ENCODE data around the gene LSAMP.
"Not testable (repeated sequence)": the region's sequence is repeated elsewhere in the genome, so short reads cannot be mapped to it uniquely, and the experiment has no call there.

LSAMP gene

GRCh38 chr3:115784739-115785536 is 660.3 kb downstream of the LSAMP start:
- no peak for DNase-seq

GRCh38 chr3:115783938-115784738 is 661.1 kb downstream of the LSAMP start:
- DNase-seq = peak; percentile 85

DNA sequence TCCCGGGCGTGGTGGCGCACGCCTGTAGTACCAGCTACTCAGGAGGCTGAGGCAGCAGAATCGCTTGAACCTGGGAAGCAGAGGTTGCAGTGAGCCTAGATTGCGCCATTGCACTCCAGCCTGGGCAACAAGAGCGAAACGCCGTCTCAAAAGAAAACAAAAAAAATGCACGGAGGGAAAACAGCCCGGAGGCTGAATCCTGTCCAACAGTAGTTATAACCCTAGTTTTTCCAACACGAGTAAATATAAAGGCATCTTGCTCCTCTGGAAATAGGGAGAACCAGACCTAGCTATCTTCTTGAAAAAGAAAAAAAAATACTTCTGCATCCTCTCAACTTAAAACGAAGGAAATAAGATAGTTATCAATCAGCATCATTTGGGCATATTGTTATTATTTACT is 661.9 kb downstream of the LSAMP start:
- DNase-seq = not testable (repeated sequence)

GRCh38 chr3:115779011-115779410 is 666.3 kb downstream of the LSAMP start:
- DNase-seq = no peak

DNA sequence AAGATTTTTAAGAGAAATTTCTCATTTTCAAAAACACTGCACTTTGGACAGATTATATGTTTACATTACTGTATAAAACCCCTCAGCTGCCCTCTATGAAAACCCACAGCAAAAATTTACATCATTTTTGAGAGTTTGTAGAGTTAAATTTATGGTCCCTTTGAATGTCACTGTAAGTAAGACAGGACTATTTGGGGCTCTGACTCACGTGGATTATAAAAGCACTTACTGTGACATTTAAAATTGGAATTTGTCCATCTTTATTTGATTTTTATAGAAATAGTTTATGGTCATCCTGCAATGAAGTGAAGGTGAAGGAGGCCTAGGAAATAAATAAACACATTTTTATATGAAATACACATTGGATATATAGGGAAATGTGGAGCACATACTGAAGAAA is 672.3 kb downstream of the LSAMP start:
- DNase-seq = no peak

DNA sequence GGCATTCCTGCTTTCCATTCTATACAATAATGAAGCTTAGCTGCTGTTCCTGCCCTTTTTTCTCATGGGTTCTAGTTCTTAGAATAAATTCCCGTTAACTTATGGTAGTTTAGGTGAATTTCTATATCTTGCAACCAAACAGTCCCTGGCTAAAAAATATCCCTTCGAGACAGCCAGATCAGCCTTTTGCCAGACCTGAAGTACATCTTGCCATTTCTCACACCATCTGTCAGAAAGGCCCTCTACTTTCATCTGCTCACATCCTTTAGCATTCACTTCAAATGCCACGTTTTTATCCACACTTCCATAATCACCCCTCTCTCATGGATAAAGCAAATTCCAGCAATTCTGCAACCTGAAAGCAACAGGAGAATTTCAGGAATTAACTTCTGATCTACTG is 676.6 kb downstream of the LSAMP start:
- DNase-seq = no peak

DNA sequence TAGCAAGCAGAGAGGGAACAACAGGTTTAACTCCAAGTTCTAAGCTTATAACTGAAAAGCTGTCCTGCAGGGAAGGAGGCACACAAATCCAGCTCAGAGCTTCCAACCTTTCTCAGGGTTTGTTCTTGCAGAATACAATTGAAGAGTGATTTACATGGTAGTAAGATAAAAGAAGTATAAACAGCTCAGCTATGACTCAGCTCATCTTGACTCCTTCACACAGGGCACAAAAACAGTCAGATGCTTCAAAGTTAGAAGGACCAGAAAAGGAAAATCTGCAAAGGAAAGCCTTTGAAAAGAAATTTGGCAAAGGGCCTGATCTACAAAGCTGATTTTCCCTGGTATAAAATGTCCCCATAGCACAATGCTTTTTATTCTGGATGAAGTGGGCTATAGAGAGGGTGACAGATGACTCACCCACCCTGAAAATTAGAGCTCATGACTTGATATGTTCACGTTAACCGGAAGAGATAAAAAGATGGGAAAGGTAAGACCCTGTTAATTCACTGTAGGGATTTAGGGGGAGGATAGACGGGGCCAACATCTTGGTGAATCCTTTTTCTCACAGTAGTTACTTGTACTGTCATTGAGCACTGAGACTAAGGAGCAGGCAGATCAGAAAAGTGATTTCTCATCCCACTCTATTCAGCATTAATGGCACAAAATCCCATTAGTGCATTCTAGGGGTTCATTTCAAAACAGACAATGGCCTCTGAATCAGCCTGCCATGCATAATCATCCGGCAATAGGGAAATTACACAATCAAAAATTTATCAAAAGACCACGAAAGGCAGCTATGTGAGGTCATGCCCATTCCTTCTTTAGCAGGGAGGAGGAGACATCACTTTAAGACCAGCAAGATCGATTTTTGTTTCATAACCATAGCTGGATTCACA is 678.5 kb downstream of the LSAMP start:
- no peak for DNase-seq

GRCh38 chr3:115761927-115762305 is 683.4 kb downstream of the LSAMP start:
- DNase-seq = no peak

- DNase-seq = no peak
Observed at GRCh38 chr3:115760716-115761115, 684.6 kb downstream of the LSAMP start.

- DNase-seq = no peak
Observed at GRCh38 chr3:115758076-115758763, 687.1 kb downstream of the LSAMP start.

GRCh38 chr3:115752978-115753377 is 692.3 kb downstream of the LSAMP start:
- not testable (repeated sequence) for DNase-seq

Data from activated T-cell treated with anti-CD3 and anti-CD28 coated beads for 4 hours (primary cell).